Neural cell (in vitro differentiated cells): ENCODE measurements around the gene COL4A2. TPM values are rescaled to one million over a fixed set of nuclear protein-coding genes. Genes with fewer than 3 reads are reported as not detected.

Source experiments
- H2AFZ ChIP-seq: fragments of 200-600, 300-800 bp; sonication (generic), shearing (Covaris generic); 2 replicates; pipeline ENCODE4 v1.6.0; 2014; ENCODE audit warnings: low read depth, mild to moderate bottlenecking, antibody characterized with exemption, low read length, moderate library complexity
- H3F3A ChIP-seq: fragments of 200-600 bp; shearing (Covaris generic); 2 replicates; pipeline ENCODE4 v1.6.1; 2016; ENCODE audit warnings: mild to moderate bottlenecking, moderate library complexity, mixed read lengths, antibody characterized with exemption, low read length; ENCODE audit not compliant: insufficient read depth, poor library complexity, severe bottlenecking
- H3K27ac ChIP-seq: fragments of 200-600, 300-800 bp; sonication (generic), shearing (Covaris generic); 2 replicates; pipeline ENCODE4 v1.5.1; 2014; ENCODE audit warnings: mild to moderate bottlenecking, low read length, moderate library complexity
- H3K27me3 ChIP-seq: fragments of 300-800, 200-600 bp; sonication (generic), shearing (Covaris generic); 2 replicates; pipeline ENCODE4 v1.6.0; 2014; ENCODE audit warnings: mild to moderate bottlenecking, low read depth, low read length, moderate library complexity; ENCODE audit not compliant: insufficient read depth
- H3K36me3 ChIP-seq: fragments of 300-800, 200-600 bp; sonication (generic), shearing (Covaris generic); 2 replicates; pipeline ENCODE4 v1.5.1; 2014; ENCODE audit warnings: mild to moderate bottlenecking, antibody characterized with exemption, low read length, moderate library complexity; ENCODE audit not compliant: insufficient read depth
- H3K4me2 ChIP-seq: fragments of 300-800, 200-600 bp; sonication (generic), shearing (Covaris generic); 2 replicates; pipeline ENCODE4 v1.6.0; 2014; ENCODE audit warnings: mild to moderate bottlenecking, low read length
- H3K4me3 ChIP-seq: fragments of 300-800, 200-600 bp; sonication (generic), shearing (Covaris generic); 2 replicates; pipeline ENCODE4 v1.5.1; 2014; ENCODE audit warnings: mild to moderate bottlenecking, low read length, moderate library complexity
- H3K79me2 ChIP-seq: fragments of 200-600 bp; shearing (Covaris generic); replicated peaks from 2 replicates; pipeline ENCODE4 v1.6.0; 2014; ENCODE audit warnings: mild to moderate bottlenecking, low read length, moderate library complexity; ENCODE audit not compliant: insufficient read depth
- H3K9ac ChIP-seq: fragments of 300-800, 200-600 bp; sonication (generic), shearing (Covaris generic); 2 replicates; pipeline ENCODE4 v1.6.1; 2016; ENCODE audit warnings: mild to moderate bottlenecking, low read length, mixed read lengths
- H3K9me2 ChIP-seq: fragments of 200-600 bp; shearing (Covaris generic); 2 replicates; pipeline ENCODE4 v1.6.1; 2016; ENCODE audit warnings: mild to moderate bottlenecking, low read length, mixed read lengths; ENCODE audit not compliant: insufficient read depth
- H3K9me3 ChIP-seq: fragments of 200-600, 300-800 bp; sonication (generic), shearing (Covaris generic); 2 replicates; pipeline ENCODE4 v1.6.1; 2016; ENCODE audit warnings: mild to moderate bottlenecking, mixed run types, low read length, moderate library complexity, mixed read lengths
- H4K20me1 ChIP-seq: fragments of 200-600 bp; shearing (Covaris generic); 2 replicates; pipeline ENCODE4 v1.6.1; 2016; ENCODE audit warnings: mild to moderate bottlenecking, mixed run types; ENCODE audit not compliant: insufficient read depth
- CTCF ChIP-seq: fragments of 450-650 bp; IDR thresholded peaks from 2 replicates; pipeline ENCODE4 v1.5.1; 2014; ENCODE audit warnings: antibody characterized with exemption, mild to moderate bottlenecking, moderate library complexity; ENCODE audit not compliant: poor library complexity, severe bottlenecking
- EP300 ChIP-seq: fragments of 450-650 bp; conservative IDR thresholded peaks from 2 replicates; pipeline ENCODE4 v1.6.1; 2014; ENCODE audit warnings: antibody characterized with exemption, mild to moderate bottlenecking, moderate library complexity; ENCODE audit not compliant: poor library complexity, severe bottlenecking
- EZH2 ChIP-seq: fragments of 200-600, 300-800 bp; shearing (Covaris generic), sonication (generic); IDR thresholded peaks from 2 replicates; pipeline ENCODE4 v1.6.1; 2014; ENCODE audit warnings: antibody characterized with exemption, low read length, borderline replicate concordance, mild to moderate bottlenecking; ENCODE audit not compliant: insufficient read depth, poor library complexity, severe bottlenecking
- MXI1 ChIP-seq: fragments of 450-650 bp; conservative IDR thresholded peaks from 2 replicates; pipeline ENCODE4 v1.6.1; 2014; ENCODE audit warnings: antibody characterized with exemption, mild to moderate bottlenecking; ENCODE audit not compliant: poor library complexity, severe bottlenecking
- POLR2AphosphoS5 ChIP-seq: IDR thresholded peaks from 2 replicates; pipeline ENCODE4 v1.6.1; 2012
- RAD21 ChIP-seq: fragments of 450-650 bp; conservative IDR thresholded peaks from 2 replicates; pipeline ENCODE4 v1.6.1; 2014; ENCODE audit warnings: antibody characterized with exemption, mild to moderate bottlenecking, moderate library complexity
- REST ChIP-seq: IDR thresholded peaks from 2 replicates; pipeline ENCODE4 v1.6.1; 2012; ENCODE audit warnings: borderline replicate concordance
- SMC3 ChIP-seq: fragments of 450-650 bp; conservative IDR thresholded peaks from 2 replicates; pipeline ENCODE4 v1.6.1; 2014; ENCODE audit warnings: antibody characterized with exemption, mild to moderate bottlenecking, moderate library complexity; ENCODE audit not compliant: poor library complexity
- TAF1 ChIP-seq: IDR thresholded peaks from 2 replicates; pipeline ENCODE4 v1.6.1; 2012; ENCODE audit warnings: low read depth
- polyA plus RNA-seq: library from polyadenylated mRNA; depleted of rRNA; stranded (reverse); fragments of >200 nt; gene quantifications from 2 replicates; pipeline ENCODE4 v1.2.3, GENCODE V29; 2014

COL4A2 gene
- polyA plus RNA-seq, 1 donor from 2014 or later, result 30.8 TPM

- Histone ChIP-seq H3K79me2 (no peaks in the 10 kb centered on the region), H3K4me2 (no peak overlapping the region), H4K20me1 (no peaks in the 10 kb centered on the region), H3K9ac (no peak overlapping the region), H3K27me3 (no peaks in the 10 kb centered on the region), H3K36me3 (no peaks in the 10 kb centered on the region), H3F3A (no peaks in the 10 kb centered on the region), H2AFZ (no peak overlapping the region), H3K4me3 (no peak overlapping the region), H3K9me3 (no peaks in the 10 kb centered on the region), H3K27ac (no peak overlapping the region), H3K9me2 (no peaks in the 10 kb centered on the region)
- TF ChIP-seq MXI1 (no peak), POLR2AphosphoS5 (no peak), SMC3 (no peak), REST (no peak), EP300 (no peak), RAD21 (no peak), CTCF (no peak), TAF1 (no peak), EZH2 (no peak)
Observed at GRCh38 chr13:110301606-110302553, 5.2 kb upstream of the COL4A2 start.

GRCh38 chr13:110302997-110303396 lies 4.1 kb upstream of the COL4A2 start:
- no peaks in the 10 kb centered on the region for H3K36me3 ChIP-seq
- no peaks in the 10 kb centered on the region for H3F3A ChIP-seq
- no peaks in the 10 kb centered on the region for H3K27me3 ChIP-seq
- no peaks in the 10 kb centered on the region for H3K9me3 ChIP-seq
- H3K9me2 ChIP-seq, result no peaks in the 10 kb centered on the region
- no peaks in the 10 kb centered on the region for H3K79me2 ChIP-seq
- H3K9ac ChIP-seq, result no peak overlapping the region
- no peak overlapping the region for H3K4me3 ChIP-seq
- no peaks in the 10 kb centered on the region for H4K20me1 ChIP-seq
- TF ChIP-seq RAD21 (no peak), EZH2 (no peak), CTCF (no peak), POLR2AphosphoS5 (no peak)
- H3K4me2 ChIP-seq, result no peak overlapping the region
- no peak overlapping the region for H2AFZ ChIP-seq
- H3K27ac ChIP-seq, result no peak overlapping the region
